Omental fat pad (tissue), 4 donors: ENCODE data around the gene RTKN2. TPM values are rescaled to one million over a fixed set of nuclear protein-coding genes. Genes with fewer than 3 reads are reported as not detected.
A peak's percentile ranks its signal among the peaks of the same experiment; 100 is the strongest.

ENCODE experiments used
- ATAC-seq: fragments of 150-250 bp; one replicate; pipeline ENCODE4 v1.9.1; 2016; ENCODE audit warnings: mild to moderate bottlenecking, moderate library complexity; ENCODE audit not compliant: low FRiP score
- DNase-seq: peaks from one replicate; pipeline ENCODE4 v3.0.0-alpha.2; 2019; ENCODE audit warnings: low spot score
- CTCF ChIP-seq, 3 donors: fragments of 450-650 bp; IDR thresholded peaks; one replicate each; pipeline ENCODE4 v1.5.1; 2016 to 2017; ENCODE audit warnings: antibody characterized with exemption in 3 of 3, mild to moderate bottlenecking in 3 of 3, moderate library complexity in 2 of 3
- total RNA-seq, 4 donors: library from RNA; depleted of rRNA; stranded (reverse); fragments of >200 nt; gene quantifications; one replicate each; pipeline ENCODE4 v1.1.0, GENCODE V29; 2016

Gene RTKN2
- total RNA-seq, 4 donors from 2014 or later, result 0.09 to 0.48 (median 0.38) TPM; not detected in 1

GRCh38 chr10:62277971-62278370 lies 9.3 kb upstream of the RTKN2 start:
- no peak for ATAC-seq
- TF ChIP-seq CTCF (IDR thresholded peaks at IDR 0.05), result no peak
- no peak for DNase-seq

GRCh38 chr10:62270020-62270419 lies 1.4 kb upstream of the RTKN2 start:
- no peak for TF ChIP-seq CTCF (IDR thresholded peaks at IDR 0.05)
- no peak for DNase-seq
- ATAC-seq, result no peak

GRCh38 chr10:62268027-62268398 lies 631 bp downstream of the RTKN2 start:
- no peak for TF ChIP-seq CTCF (IDR thresholded peaks at IDR 0.05)
- ATAC-seq, result no peak
- no peak for DNase-seq

GRCh38 chr10:62266611-62267010 lies 2.0 kb downstream of the RTKN2 start:
- DNase-seq (no peak), ATAC-seq (no peak)
- TF ChIP-seq CTCF (IDR thresholded peaks at IDR 0.05), result no peak

- no peak for TF ChIP-seq CTCF (IDR thresholded peaks at IDR 0.05)
- ATAC-seq (no peak), DNase-seq (no peak)
Observed at GRCh38 chr10:62266147-62266546, 2.5 kb downstream of the RTKN2 start.

GRCh38 chr10:62264702-62265436 lies 3.8 kb downstream of the RTKN2 start:
- ATAC-seq, result peak; percentile 45
- peak in 1 of 3 donors; percentile 8 for TF ChIP-seq CTCF (IDR thresholded peaks at IDR 0.05)
- no peak for DNase-seq

GRCh38 chr10:62264126-62264525 lies 4.5 kb downstream of the RTKN2 start:
- DNase-seq (no peak), ATAC-seq (no peak)
- no peak for TF ChIP-seq CTCF (IDR thresholded peaks at IDR 0.05)
